Measurements from ENCODE around the gene TULP4.

DNA sequence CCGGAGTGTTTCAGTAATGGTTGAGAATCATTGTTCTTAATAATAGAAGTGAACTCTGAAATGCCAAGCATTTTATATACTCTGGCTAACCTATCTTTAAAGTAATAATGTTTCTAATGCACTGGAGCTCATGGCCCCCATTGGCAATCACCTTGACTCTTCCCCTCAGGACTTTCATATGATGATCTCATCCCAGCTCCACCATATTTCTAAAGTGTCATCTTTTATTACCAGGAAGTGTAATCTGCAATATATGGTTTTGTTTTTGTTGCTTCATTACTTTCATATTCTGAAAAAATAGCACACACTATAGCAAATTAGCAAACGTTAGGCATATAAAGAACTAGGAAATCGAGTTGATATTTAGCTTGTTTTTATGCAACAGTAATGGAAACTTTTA lies 60.3 kb downstream of the TULP4 start:
- TF ChIP-seq POLR2A (IDR thresholded peaks at IDR 0.05) (no peak), CTCF (IDR thresholded peaks at IDR 0.05 in 4 of 5, conservative IDR thresholded peaks at IDR 0.05 in 1 of 5) (no peak)

All from gastrocnemius medialis (tissue), 4 donors.